ENCODE data around the gene TNRC6C.

- no peak for TF ChIP-seq CTCF (IDR thresholded peaks at IDR 0.05; ENCODE audit: poor library complexity)
- no peak for TF ChIP-seq EZH2 (IDR thresholded peaks at IDR 0.05; ENCODE audit: borderline replicate concordance)
- TF ChIP-seq EZH2phosphoT487 (IDR thresholded peaks at IDR 0.05; ENCODE audit: low read depth, severe bottlenecking, unreplicated experiment) = no peak
These were observed 170.2 kb downstream of the TNRC6C start, which contains the start of gene TMC6 for GRCh38 chr17:78128551-78129350.

All from hepatocyte (in vitro differentiated cells).